ENCODE data around the gene ATP10B. TPM values are rescaled to one million over a fixed set of nuclear protein-coding genes. Genes with fewer than 3 reads are reported as not detected.
"Not testable (repeated sequence)": the region's sequence is repeated elsewhere in the genome, so short reads cannot be mapped to it uniquely, and the experiment has no call there.

The ATP10B gene, protein sequence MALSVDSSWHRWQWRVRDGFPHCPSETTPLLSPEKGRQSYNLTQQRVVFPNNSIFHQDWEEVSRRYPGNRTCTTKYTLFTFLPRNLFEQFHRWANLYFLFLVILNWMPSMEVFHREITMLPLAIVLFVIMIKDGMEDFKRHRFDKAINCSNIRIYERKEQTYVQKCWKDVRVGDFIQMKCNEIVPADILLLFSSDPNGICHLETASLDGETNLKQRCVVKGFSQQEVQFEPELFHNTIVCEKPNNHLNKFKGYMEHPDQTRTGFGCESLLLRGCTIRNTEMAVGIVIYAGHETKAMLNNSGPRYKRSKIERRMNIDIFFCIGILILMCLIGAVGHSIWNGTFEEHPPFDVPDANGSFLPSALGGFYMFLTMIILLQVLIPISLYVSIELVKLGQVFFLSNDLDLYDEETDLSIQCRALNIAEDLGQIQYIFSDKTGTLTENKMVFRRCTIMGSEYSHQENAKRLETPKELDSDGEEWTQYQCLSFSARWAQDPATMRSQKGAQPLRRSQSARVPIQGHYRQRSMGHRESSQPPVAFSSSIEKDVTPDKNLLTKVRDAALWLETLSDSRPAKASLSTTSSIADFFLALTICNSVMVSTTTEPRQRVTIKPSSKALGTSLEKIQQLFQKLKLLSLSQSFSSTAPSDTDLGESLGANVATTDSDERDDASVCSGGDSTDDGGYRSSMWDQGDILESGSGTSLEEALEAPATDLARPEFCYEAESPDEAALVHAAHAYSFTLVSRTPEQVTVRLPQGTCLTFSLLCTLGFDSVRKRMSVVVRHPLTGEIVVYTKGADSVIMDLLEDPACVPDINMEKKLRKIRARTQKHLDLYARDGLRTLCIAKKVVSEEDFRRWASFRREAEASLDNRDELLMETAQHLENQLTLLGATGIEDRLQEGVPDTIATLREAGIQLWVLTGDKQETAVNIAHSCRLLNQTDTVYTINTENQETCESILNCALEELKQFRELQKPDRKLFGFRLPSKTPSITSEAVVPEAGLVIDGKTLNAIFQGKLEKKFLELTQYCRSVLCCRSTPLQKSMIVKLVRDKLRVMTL (N-terminal part only)
- total RNA-seq: under 1 TPM in 2 of 4 donors, not detected in 2; 0.07 to 0.29 TPM

- Histone ChIP-seq H3K36me3 (no peaks in the 10 kb centered on the region), H3K27me3 (no peaks in the 10 kb centered on the region), H3K9me3 (no peaks in the 10 kb centered on the region), H3K4me1 (no peaks in the 10 kb centered on the region), H3K4me3 (no peak within 1 kb of the TSS), H3K27ac (no peak within 1 kb of the TSS)
- intact Hi-C loops (cut with DNase I; ENCODE audit: low total_unique reads): no loop called here
- TF ChIP-seq POLR2A (IDR thresholded peaks at IDR 0.05): no peak
- TF ChIP-seq CTCF (IDR thresholded peaks at IDR 0.05): no peak
- no peak for DNase-seq
Observed at GRCh38 chr5:160852049-160852448, at the start of gene ATP10B. Gene ATP10B, minus strand, starts transcription at chr5:160852211. Its CDS starts 164,137 bp downstream, at chr5:160688074.

GRCh38 chr5:160901656-160902055, 49.6 kb upstream of the ATP10B start:
- H3K36me3 ChIP-seq: no peaks in the 10 kb centered on the region
- no peaks in the 10 kb centered on the region for H3K4me1 ChIP-seq
- DNase-seq: no peak
- H3K27ac ChIP-seq: no peak overlapping the region
- no peak overlapping the region for H3K4me3 ChIP-seq
- H3K27me3 ChIP-seq: no peaks in the 10 kb centered on the region
- no peak for TF ChIP-seq POLR2A (IDR thresholded peaks at IDR 0.05)
- no peak for TF ChIP-seq CTCF (IDR thresholded peaks at IDR 0.05)
- H3K9me3 ChIP-seq: no peaks in the 10 kb centered on the region
- intact Hi-C loops (cut with DNase I; ENCODE audit: low total_unique reads): no loop called here

DNA sequence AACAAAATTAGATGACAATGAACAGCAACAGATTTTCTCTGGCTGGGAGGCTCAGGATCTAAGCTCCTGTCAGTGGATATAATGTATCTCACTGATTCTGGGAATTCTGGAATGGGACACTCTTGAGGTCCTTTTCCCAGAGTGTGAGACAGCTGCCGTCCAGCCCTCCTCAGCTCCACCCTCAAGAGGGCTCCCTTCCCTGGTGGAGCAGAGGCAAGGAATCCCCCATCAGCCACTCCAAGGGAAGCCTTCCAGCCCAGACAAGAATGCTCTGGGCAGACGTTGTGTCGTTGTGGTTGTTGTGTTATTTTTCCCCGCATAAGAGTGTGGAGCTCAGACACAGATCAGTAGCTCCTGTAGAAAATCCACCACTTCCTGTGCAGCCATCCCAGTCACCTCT, 47.7 kb upstream of the ATP10B start:
- no peaks in the 10 kb centered on the region for H3K27me3 ChIP-seq
- DNase-seq: no peak
- TF ChIP-seq CTCF (IDR thresholded peaks at IDR 0.05) (no peak), POLR2A (IDR thresholded peaks at IDR 0.05) (no peak)
- no peaks in the 10 kb centered on the region for H3K9me3 ChIP-seq
- H3K4me1 ChIP-seq: no peaks in the 10 kb centered on the region
- no peak overlapping the region for H3K27ac ChIP-seq
- H3K4me3 ChIP-seq: no peak overlapping the region
- intact Hi-C loops (cut with DNase I; ENCODE audit: low total_unique reads): no loop called here
- no peaks in the 10 kb centered on the region for H3K36me3 ChIP-seq

- H3K36me3 ChIP-seq; intact Hi-C loops (cut with DNase I; ENCODE audit: low total_unique reads); H3K9me3 ChIP-seq; H3K4me3 ChIP-seq; H3K27ac ChIP-seq; DNase-seq; H3K27me3 ChIP-seq; H3K4me1 ChIP-seq: not testable (repeated sequence)
Observed at GRCh38 chr5:160893180-160893964, 41.4 kb upstream of the ATP10B start.

DNA sequence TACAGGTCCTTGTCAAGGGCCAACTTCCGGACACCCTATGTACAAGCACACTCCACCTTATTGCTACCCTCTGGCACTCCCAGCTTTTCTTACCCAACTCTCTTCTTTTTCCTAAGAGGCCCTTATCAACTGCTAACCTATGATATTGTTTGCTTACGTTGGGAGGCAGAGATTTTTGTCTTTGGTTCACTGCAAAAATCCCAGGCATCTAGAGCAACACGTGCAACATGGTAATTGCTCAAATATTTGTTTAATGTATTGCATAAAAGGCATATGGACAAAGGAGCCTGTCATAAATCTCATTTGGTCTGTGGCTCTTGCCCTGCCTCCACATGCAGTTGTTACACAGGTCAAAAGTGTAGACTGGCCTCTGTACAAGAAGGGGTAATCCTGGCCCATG, 35.8 kb upstream of the ATP10B start:
- Histone ChIP-seq H3K27ac (no peak overlapping the region), H3K36me3 (no peaks in the 10 kb centered on the region), H3K4me1 (no peaks in the 10 kb centered on the region), H3K4me3 (no peak overlapping the region), H3K9me3 (no peaks in the 10 kb centered on the region), H3K27me3 (no peaks in the 10 kb centered on the region)
- no peak for DNase-seq
- intact Hi-C loops (cut with DNase I; ENCODE audit: low total_unique reads): no loop called here
- TF ChIP-seq CTCF (IDR thresholded peaks at IDR 0.05) (no peak), POLR2A (IDR thresholded peaks at IDR 0.05) (no peak)

- H3K27me3 ChIP-seq; H3K4me1 ChIP-seq; H3K9me3 ChIP-seq; H3K4me3 ChIP-seq; H3K27ac ChIP-seq; intact Hi-C loops (cut with DNase I; ENCODE audit: low total_unique reads); DNase-seq; H3K36me3 ChIP-seq: not testable (repeated sequence)
Observed at GRCh38 chr5:160873560-160874200, 21.7 kb upstream of the ATP10B start.
